GM19025 (cell line): ENCODE data around the gene TRIM13.
"Not testable (repeated sequence)": the region's sequence is repeated elsewhere in the genome, so short reads cannot be mapped to it uniquely, and the experiment has no call there.

Experiments used
- ATAC-seq: cut with Tn5 transposase; IDR thresholded peaks from one replicate; pipeline ENCODE4 v1.9.1; 2021; ENCODE audit warnings: mild to moderate bottlenecking, low read depth, moderate library complexity; ENCODE audit not compliant: unreplicated experiment

TRIM13 gene

DNA sequence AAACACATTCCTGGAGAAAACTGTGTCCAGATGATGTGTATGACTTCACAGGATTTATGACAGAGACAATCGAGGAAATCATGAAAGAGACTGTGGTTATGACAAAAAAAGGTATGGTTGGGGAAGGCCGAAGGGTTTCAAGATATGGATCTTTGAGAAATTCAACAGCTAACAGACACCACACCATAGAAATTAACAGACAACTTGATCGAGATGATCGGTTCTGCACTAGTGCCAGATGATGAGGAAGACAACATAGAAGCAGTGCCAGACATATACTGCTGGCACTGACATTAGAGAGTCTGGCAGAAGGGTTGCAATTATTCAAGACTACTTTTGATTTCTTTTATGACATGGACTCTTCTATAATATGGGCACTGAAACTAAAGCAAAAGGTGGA lies 55.6 kb downstream of the TRIM13 start:
- ATAC-seq: no peak

- ATAC-seq: no peak
Measured at GRCh38 chr13:50053844-50054243, 57.0 kb downstream of the TRIM13 start.

DNA sequence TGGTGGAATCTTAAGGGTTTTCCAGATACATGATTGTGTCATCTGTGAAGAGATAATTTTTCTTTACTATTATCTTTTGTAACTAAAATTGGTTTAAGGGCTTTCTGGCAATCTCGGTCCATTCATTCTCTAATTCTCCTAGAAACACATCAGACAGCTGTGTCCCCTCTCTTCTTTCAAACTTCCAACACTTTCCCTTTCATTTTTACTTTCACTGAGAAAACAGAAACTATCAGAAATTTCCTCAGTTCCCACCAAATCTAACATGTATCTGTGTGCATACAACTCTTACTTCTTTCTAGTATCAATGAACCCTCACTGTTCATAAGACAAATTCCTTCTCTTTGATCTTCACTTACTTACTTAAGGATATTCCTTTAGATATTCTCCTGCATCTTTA lies 58.6 kb downstream of the TRIM13 start:
- no peak for ATAC-seq

DNA sequence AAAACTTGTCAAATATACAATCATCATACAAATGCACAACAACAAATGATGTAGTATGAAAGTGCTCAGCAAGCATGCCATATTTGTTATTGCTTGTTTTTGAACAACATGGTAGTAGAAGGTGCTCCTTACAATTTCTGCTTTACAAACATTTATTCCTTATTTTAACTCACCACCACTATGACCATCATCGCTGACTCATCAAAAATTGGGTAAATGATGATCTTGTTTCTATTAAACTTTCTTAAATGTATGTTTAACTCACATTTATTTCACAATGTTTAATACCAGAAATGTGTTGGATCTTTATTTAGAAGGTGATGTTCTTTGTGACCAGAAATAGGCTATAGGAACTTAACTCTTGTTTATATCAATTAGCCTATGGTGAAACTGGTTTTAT lies 63.9 kb downstream of the TRIM13 start:
- ATAC-seq: no peak

DNA sequence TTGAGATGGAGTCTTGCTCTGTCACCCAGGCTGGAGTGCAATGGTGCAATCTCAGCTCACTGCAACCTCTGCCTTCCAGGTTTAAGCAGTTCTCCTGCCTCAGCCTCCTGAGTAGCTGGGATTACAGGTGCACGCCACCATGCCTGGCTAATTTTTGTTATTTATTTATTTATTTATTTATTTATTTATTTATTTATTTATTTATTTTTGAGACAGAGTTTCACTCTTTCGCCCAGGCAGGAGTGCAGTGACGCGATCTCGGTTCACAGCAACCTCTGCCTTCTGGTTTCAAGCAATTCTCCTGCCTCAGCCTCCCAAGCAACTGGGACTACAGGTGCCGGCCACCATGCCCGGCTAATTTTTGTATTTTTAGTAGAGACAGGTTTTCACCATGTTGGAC lies 65.5 kb downstream of the TRIM13 start:
- not testable (repeated sequence) for ATAC-seq

- no peak for ATAC-seq
Measured at GRCh38 chr13:50065712-50066111, 68.9 kb downstream of the TRIM13 start.
